Measurements from ENCODE around the gene SLC39A8.

Gene SLC39A8

GRCh38 chr4:102222838-102223409 is 122.4 kb downstream of the SLC39A8 start:
- DNase-seq: no peak

- DNase-seq: no peak
These were observed 126.2 kb downstream of the SLC39A8 start for GRCh38 chr4:102219129-102219528.

- no peak for DNase-seq
These were observed 126.6 kb downstream of the SLC39A8 start for GRCh38 chr4:102218656-102219055.

- no peak for DNase-seq
These were observed 127.4 kb downstream of the SLC39A8 start for GRCh38 chr4:102217775-102218355.

- DNase-seq: no peak
These were observed 127.9 kb downstream of the SLC39A8 start for GRCh38 chr4:102217345-102217744.

- DNase-seq: no peak
These were observed 128.6 kb downstream of the SLC39A8 start for GRCh38 chr4:102216666-102217065.

- no peak for DNase-seq
These were observed 132.3 kb downstream of the SLC39A8 start for GRCh38 chr4:102213031-102213430.

Measured in fibroblast of skin of abdomen (primary cell).